Activated CD4-positive, alpha-beta T cell treated with anti-CD3 and anti-CD28 coated beads, Interleukin-10, Interleukin-2, amounts not matched to agents 100 ng/mL and 50 ng/mL, durations not matched to agents 16 hours and 8 hours (primary cell): ENCODE results near the gene SLC15A1.
"Not testable (repeated sequence)": the region's sequence is repeated elsewhere in the genome, so short reads cannot be mapped to it uniquely, and the experiment has no call there.

Source experiments
- DNase-seq: peaks from one replicate; pipeline ENCODE4 v3.0.0-alpha.2; 2020

Gene SLC15A1

GRCh38 chr13:98781045-98781444, 28.6 kb upstream of the SLC15A1 start:
- no peak for DNase-seq

- DNase-seq = no peak
Measured at GRCh38 chr13:98780451-98780850, 28.0 kb upstream of the SLC15A1 start.

GRCh38 chr13:98779695-98780094, 27.2 kb upstream of the SLC15A1 start:
- no peak for DNase-seq

- no peak for DNase-seq
Measured at GRCh38 chr13:98778749-98779148, 26.3 kb upstream of the SLC15A1 start.

GRCh38 chr13:98776644-98777043, 24.2 kb upstream of the SLC15A1 start:
- no peak for DNase-seq

GRCh38 chr13:98775844-98776598, 23.5 kb upstream of the SLC15A1 start:
- no peak for DNase-seq

GRCh38 chr13:98775386-98775785, 22.9 kb upstream of the SLC15A1 start:
- DNase-seq = no peak

- no peak for DNase-seq
Measured at GRCh38 chr13:98774776-98775175, 22.3 kb upstream of the SLC15A1 start.

- DNase-seq = no peak
Measured at GRCh38 chr13:98773921-98774320, 21.4 kb upstream of the SLC15A1 start.

GRCh38 chr13:98772794-98773452, 20.5 kb upstream of the SLC15A1 start:
- no peak for DNase-seq

GRCh38 chr13:98771838-98772611, 19.6 kb upstream of the SLC15A1 start:
- no peak for DNase-seq

GRCh38 chr13:98769736-98770135, 17.3 kb upstream of the SLC15A1 start:
- no peak for DNase-seq

- no peak for DNase-seq
Measured at GRCh38 chr13:98768522-98768921, 16.1 kb upstream of the SLC15A1 start.

GRCh38 chr13:98766697-98767096, 14.2 kb upstream of the SLC15A1 start:
- DNase-seq = no peak

GRCh38 chr13:98765996-98766519, 13.6 kb upstream of the SLC15A1 start:
- no peak for DNase-seq

GRCh38 chr13:98761986-98762616, 9.6 kb upstream of the SLC15A1 start:
- no peak for DNase-seq

GRCh38 chr13:98761126-98761985, 8.9 kb upstream of the SLC15A1 start:
- DNase-seq = peak; percentile 27

GRCh38 chr13:98755729-98756128, 3.3 kb upstream of the SLC15A1 start:
- DNase-seq = no peak

- DNase-seq = no peak
Measured at GRCh38 chr13:98755116-98755515, 2.6 kb upstream of the SLC15A1 start.

- DNase-seq = not testable (repeated sequence)
Measured at GRCh38 chr13:98754468-98754867, 2.0 kb upstream of the SLC15A1 start.

GRCh38 chr13:98751861-98752466, 508 bp downstream of the SLC15A1 start:
- no peak for DNase-seq

- DNase-seq = no peak
Measured at GRCh38 chr13:98751367-98751782, 1.1 kb downstream of the SLC15A1 start.
